Kidney (tissue), 14 donors: ENCODE data around the gene FAF1. TPM values are rescaled to one million over a fixed set of nuclear protein-coding genes. Genes with fewer than 3 reads are reported as not detected.
A peak's percentile ranks its signal among the peaks of the same experiment; 100 is the strongest.

Experiments
- DNase-seq, 5 donors: peaks; one replicate each; pipeline ENCODE4 v3.0.0-alpha.2; 2013 to 2020
- FAIRE-seq: peaks from 2 replicates; lab custom pipeline; 2012; peaks lifted over from hg19 to GRCh38; lab: Jason Lieb, UNC
- H3K27ac ChIP-seq, 2 donors: one replicate each; pipeline ENCODE4 v1.7.0; 2013; ENCODE audit warnings: low read depth in 2 of 2, low read length in 2 of 2, inconsistent platforms in 1 of 2
- H3K27me3 ChIP-seq: one replicate; pipeline ENCODE4 v1.7.1; 2013; ENCODE audit warnings: low read length, inconsistent platforms; ENCODE audit not compliant: control insufficient read depth, insufficient read depth
- H3K36me3 ChIP-seq, 3 donors: one replicate each; pipeline versions ENCODE4 v1.7.0 to v1.7.1; 2013; ENCODE audit warnings: low read length in 3 of 3, control low read depth in 1 of 3, inconsistent platforms in 1 of 3; ENCODE audit not compliant: insufficient read depth in 3 of 3, control insufficient read depth in 2 of 3
- H3K4me1 ChIP-seq, 3 donors: one replicate each; pipeline versions ENCODE4 v1.7.0 to v1.7.1; 2013; ENCODE audit warnings: low read length in 3 of 3, inconsistent platforms in 1 of 3, low read depth in 1 of 3; ENCODE audit not compliant: control insufficient read depth in 2 of 3, insufficient read depth in 2 of 3
- H3K4me3 ChIP-seq, 3 donors: one replicate each; pipeline versions ENCODE4 v1.7.0 to v1.8.1; 2013; ENCODE audit warnings: low read length in 3 of 3, control low read depth in 1 of 3, inconsistent platforms in 1 of 3
- H3K9ac ChIP-seq, 3 donors: one replicate each; pipeline versions ENCODE4 v1.7.0 to v1.7.1; 2013; ENCODE audit warnings: low read length in 3 of 3, control low read depth in 1 of 3, inconsistent platforms in 1 of 3
- H3K9me3 ChIP-seq, 3 donors: one replicate each; pipeline versions ENCODE4 v1.7.0 to v1.7.1; 2013; ENCODE audit warnings: low read length in 3 of 3, control low read depth in 1 of 3, inconsistent platforms in 1 of 3; ENCODE audit not compliant: control insufficient read depth in 2 of 3, insufficient read depth in 1 of 3
- intact Hi-C: fragments of 100-400 bp; cut with DNase I; formaldehyde crosslinking; loops from one replicate; pipeline ENCODE4 v1.11.1; 2022
- polyA plus RNA-seq: library from polyadenylated mRNA; stranded (reverse); fragments of 350-450 nt; fragmentation: Illumina TruSeq; extraction: RNeasy Lipid Tissue Mini Kit (QIAGEN cat#74804); gene quantifications from one replicate; pipeline ENCODE4 v1.2.3, GENCODE V29; 2014; ENCODE audit warnings: low read depth, low replicate concordance; ENCODE audit not compliant: insufficient read depth
- total RNA-seq: library from RNA; stranded (reverse); fragmentation: NEBNext Ultra II Directional; extraction: Animal tissue kit (Norgen Biotek cat#: 25700); gene quantifications from one replicate; pipeline ENCODE4 v1.2.1, GENCODE V29; 2021
- TF ChIP-seq, protein P1 (sequence below): IDR thresholded peaks from 3 replicates; pipeline ENCODE4 v1.5.1; 2012; ENCODE audit warnings: mild to moderate bottlenecking, moderate library complexity, borderline replicate concordance; ENCODE audit not compliant: insufficient read depth; ENCODE audit errors: extremely low read depth
- donor health status: control.
- donor health status: control.
- donor health status: control.
- donor health status: control.
- donor health status: control.
- donor health status: DM: yes; HTN: yes; CAD: no.
- donor health status: Normal renal cell carcinoma (clear cell type).

FAF1 gene
- total and polyA plus RNA-seq, 2 donors from 2014 or later = 50.1 to 72.8 TPM

- peak overlapping the region; percentile 95 to 98 for H3K27ac ChIP-seq
- no peaks in the 10 kb centered on the region for H3K36me3 ChIP-seq
- H3K9me3 ChIP-seq = no peaks in the 10 kb centered on the region
- FAIRE-seq (no peak), DNase-seq (peak; percentile 39 to 85 (median 44))
- H3K4me1 ChIP-seq = peaks cover 0 to 5% (median 0%) of the 10 kb centered on the region in 3 donors
- H3K27me3 ChIP-seq = peaks cover 31% of the 10 kb centered on the region
- H3K4me3 ChIP-seq = peak overlapping the region; percentile 83 to 99 (median 89)
- TF ChIP-seq, protein P1, sequence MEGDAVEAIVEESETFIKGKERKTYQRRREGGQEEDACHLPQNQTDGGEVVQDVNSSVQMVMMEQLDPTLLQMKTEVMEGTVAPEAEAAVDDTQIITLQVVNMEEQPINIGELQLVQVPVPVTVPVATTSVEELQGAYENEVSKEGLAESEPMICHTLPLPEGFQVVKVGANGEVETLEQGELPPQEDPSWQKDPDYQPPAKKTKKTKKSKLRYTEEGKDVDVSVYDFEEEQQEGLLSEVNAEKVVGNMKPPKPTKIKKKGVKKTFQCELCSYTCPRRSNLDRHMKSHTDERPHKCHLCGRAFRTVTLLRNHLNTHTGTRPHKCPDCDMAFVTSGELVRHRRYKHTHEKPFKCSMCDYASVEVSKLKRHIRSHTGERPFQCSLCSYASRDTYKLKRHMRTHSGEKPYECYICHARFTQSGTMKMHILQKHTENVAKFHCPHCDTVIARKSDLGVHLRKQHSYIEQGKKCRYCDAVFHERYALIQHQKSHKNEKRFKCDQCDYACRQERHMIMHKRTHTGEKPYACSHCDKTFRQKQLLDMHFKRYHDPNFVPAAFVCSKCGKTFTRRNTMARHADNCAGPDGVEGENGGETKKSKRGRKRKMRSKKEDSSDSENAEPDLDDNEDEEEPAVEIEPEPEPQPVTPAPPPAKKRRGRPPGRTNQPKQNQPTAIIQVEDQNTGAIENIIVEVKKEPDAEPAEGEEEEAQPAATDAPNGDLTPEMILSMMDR = no peak
- intact Hi-C loops = no loop called here
- peak overlapping the region; percentile 74 to 86 (median 82) for H3K9ac ChIP-seq
Observed at GRCh38 chr1:50968821-50969610, 8.9 kb upstream of the FAF1 start.

DNA sequence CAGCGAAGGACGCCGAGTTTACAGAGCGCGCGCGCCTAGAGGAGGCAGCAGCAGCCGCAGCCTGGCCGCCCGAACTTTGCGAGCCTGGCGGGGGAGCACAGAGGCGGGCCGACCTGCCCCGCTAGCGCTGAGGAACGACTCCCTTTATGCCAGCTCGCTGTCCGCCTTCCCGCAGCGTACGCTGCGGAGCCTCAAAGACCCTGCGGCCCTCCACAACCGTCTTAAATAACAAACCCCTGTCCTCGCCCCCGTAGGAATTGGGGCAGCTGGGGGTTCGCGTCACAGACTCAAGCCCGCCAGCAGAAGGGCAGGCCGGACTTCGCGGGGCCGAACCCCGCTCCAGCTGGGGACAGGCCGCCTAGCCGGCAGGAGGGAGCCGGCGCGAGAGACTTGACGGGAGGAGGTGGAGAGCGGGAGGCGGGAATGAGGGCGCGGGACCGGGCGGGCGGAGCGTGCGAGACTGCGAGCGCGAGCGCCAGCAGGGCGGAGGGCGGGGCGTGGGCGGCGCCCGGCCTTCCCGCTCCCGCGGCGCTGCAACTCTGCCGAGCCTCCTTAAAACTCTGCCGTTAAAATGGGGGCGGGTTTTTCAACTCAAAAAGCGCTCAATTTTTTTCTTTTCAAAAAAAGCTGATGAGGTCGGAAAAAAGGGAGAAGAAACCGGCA, 8.2 kb upstream of the FAF1 start:
- Histone ChIP-seq H3K36me3 (no peaks in the 10 kb centered on the region), H3K4me3 (peak overlapping the region; percentile 76 to 83 (median 76)), H3K9me3 (no peaks in the 10 kb centered on the region), H3K4me1 (peaks cover 0 to 5% (median 0%) of the 10 kb centered on the region in 3 donors), H3K9ac (peak overlapping the region; percentile 54 to 74 (median 63)), H3K27ac (peak overlapping the region; percentile 95 to 98), H3K27me3 (peaks cover 24% of the 10 kb centered on the region)
- TF ChIP-seq, protein P1 = peak; percentile 25
- FAIRE-seq (no peak), DNase-seq (peak; percentile 86 to 97 (median 91))
- intact Hi-C loops = no loop called here

DNA sequence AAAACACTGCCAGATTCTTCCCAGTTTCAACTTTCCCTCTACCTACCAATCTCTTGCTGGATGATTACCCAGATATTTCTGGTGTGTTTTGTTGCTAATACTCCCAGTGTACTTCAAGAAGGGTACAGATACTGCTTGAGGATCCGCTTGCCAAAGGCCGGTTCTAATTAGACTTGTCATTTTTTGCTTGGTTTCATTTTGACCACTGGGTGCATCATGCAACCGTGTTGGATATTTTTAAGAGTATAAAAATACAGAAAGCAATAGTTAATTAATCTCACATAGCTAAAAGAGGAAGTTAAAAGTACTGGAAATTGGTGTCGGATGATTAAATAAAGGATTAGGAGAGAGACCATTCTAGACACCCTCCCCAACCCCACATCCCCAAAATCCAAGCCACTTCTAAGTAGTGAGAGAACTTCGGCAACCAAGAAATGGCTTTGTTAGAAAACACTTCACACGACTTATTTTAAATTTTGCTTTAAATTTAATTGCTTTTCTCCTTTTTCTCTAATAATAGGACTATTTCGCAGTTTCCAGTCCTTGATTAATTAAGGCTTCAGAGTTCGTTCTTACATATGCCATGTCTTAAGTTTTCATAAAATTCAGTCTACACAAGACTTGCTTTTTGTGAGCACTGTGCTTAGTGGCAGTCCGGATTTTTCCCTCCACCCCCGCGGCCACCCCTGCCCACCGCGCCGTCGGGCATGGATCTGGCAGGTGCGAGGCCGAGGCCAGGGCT, 7.5 kb upstream of the FAF1 start:
- DNase-seq (no peak), FAIRE-seq (no peak)
- TF ChIP-seq, protein P1 = no peak

More for the DNA sequence above, 7.5 kb upstream of the FAF1 start:
- H3K4me1 ChIP-seq = peaks cover 0 to 5% (median 0%) of the 10 kb centered on the region in 3 donors
- H3K36me3 ChIP-seq = no peaks in the 10 kb centered on the region
- intact Hi-C loops = no loop called here
- H3K27ac ChIP-seq = peak overlapping the region; percentile 95 to 98
- H3K9ac ChIP-seq = peak overlapping the region in 2 of 3 donors; percentile 57 to 73
- no peaks in the 10 kb centered on the region for H3K9me3 ChIP-seq
- peaks cover 17% of the 10 kb centered on the region for H3K27me3 ChIP-seq
- H3K4me3 ChIP-seq = peak overlapping the region; percentile 9 to 83 (median 71)
